Measurements from ENCODE around the gene ROR2. TPM values are rescaled to one million over a fixed set of nuclear protein-coding genes. Genes with fewer than 3 reads are reported as not detected.

Gene ROR2
- total RNA-seq, 4 donors from 2014 or later, result 37.4 to 71.8 (median 59.4) TPM

DNA sequence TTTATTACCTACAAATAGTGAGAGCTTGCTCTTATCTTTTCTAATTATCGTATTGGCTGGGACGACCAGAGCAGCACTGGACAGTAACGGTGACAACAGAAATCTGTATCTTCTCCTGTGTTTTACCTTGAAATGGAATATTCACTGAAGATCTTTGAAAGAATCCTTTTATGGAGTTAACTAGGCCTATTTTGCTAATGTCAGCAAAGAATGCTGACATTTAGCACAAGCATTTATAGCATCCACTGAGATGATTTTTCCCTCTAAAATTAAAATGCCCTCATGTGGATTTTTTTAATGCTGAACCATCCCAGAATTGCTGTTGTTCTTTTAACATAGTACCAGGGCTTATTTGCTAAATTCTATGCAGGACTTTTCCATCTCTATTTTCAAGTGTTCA lies 59.4 kb downstream of the ROR2 start:
- intact Hi-C loops (cut with DNase I), result no loop called here
- TF ChIP-seq, protein P1, sequence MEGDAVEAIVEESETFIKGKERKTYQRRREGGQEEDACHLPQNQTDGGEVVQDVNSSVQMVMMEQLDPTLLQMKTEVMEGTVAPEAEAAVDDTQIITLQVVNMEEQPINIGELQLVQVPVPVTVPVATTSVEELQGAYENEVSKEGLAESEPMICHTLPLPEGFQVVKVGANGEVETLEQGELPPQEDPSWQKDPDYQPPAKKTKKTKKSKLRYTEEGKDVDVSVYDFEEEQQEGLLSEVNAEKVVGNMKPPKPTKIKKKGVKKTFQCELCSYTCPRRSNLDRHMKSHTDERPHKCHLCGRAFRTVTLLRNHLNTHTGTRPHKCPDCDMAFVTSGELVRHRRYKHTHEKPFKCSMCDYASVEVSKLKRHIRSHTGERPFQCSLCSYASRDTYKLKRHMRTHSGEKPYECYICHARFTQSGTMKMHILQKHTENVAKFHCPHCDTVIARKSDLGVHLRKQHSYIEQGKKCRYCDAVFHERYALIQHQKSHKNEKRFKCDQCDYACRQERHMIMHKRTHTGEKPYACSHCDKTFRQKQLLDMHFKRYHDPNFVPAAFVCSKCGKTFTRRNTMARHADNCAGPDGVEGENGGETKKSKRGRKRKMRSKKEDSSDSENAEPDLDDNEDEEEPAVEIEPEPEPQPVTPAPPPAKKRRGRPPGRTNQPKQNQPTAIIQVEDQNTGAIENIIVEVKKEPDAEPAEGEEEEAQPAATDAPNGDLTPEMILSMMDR (IDR thresholded peaks at IDR 0.05), result no peak
- TF ChIP-seq POLR2AphosphoS5 (IDR thresholded peaks at IDR 0.05) (no peak), POLR2A (IDR thresholded peaks at IDR 0.05; ENCODE audit: low read depth) (no peak), EP300 (IDR thresholded peaks at IDR 0.05) (no peak)
- no peak for DNase-seq (ENCODE audit: extremely low spot score)
- Histone ChIP-seq H3K27ac (replicated peaks in 1 of 4) (peak overlapping the region; percentile 40 to 61 (median 47)), H3K36me3 (no peaks in the 10 kb centered on the region), H3K27me3 (no peaks in the 10 kb centered on the region), H3K4me3 (no peak overlapping the region), H3K4me1 (peaks cover 0 to 87% (median 81%) of the 10 kb centered on the region in 4 donors), H3K9me3 (no peaks in the 10 kb centered on the region)
- WGBS, result 72% methylated on average over 3 of the region's 3 CpGs

GRCh38 chr9:91889161-91889911 lies 60.7 kb downstream of the ROR2 start:
- WGBS, result 92% methylated on average over 16 of the region's 16 CpGs
- TF ChIP-seq EP300 (IDR thresholded peaks at IDR 0.05), result no peak
- TF ChIP-seq POLR2A (IDR thresholded peaks at IDR 0.05; ENCODE audit: low read depth), result no peak
- no peak for TF ChIP-seq POLR2AphosphoS5 (IDR thresholded peaks at IDR 0.05)
- TF ChIP-seq, protein P1 (IDR thresholded peaks at IDR 0.05), result no peak
- Histone ChIP-seq H3K27ac (replicated peaks in 1 of 4) (peak overlapping the region; percentile 40 to 61 (median 47)), H3K9me3 (no peaks in the 10 kb centered on the region), H3K36me3 (no peaks in the 10 kb centered on the region), H3K4me3 (no peak overlapping the region), H3K4me1 (peaks cover 0 to 84% (median 77%) of the 10 kb centered on the region in 4 donors), H3K27me3 (no peaks in the 10 kb centered on the region)
- intact Hi-C loops (cut with DNase I), result no loop called here
- DNase-seq (ENCODE audit: extremely low spot score), result no peak

GRCh38 chr9:91886414-91887076 lies 63.5 kb downstream of the ROR2 start:
- TF ChIP-seq POLR2A (IDR thresholded peaks at IDR 0.05; ENCODE audit: low read depth), result no peak
- H3K27ac ChIP-seq (replicated peaks in 1 of 4), result no peak overlapping the region
- H3K36me3 ChIP-seq, result no peaks in the 10 kb centered on the region
- H3K27me3 ChIP-seq, result no peaks in the 10 kb centered on the region
- 69% methylated on average over 30 of the region's 32 CpGs for WGBS
- no peaks in the 10 kb centered on the region for H3K9me3 ChIP-seq
- no peak for DNase-seq (ENCODE audit: extremely low spot score)
- intact Hi-C loops (cut with DNase I), result no loop called here
- H3K4me1 ChIP-seq, result peaks cover 0 to 63% (median 49%) of the 10 kb centered on the region in 4 donors
- no peak overlapping the region for H3K4me3 ChIP-seq

DNA sequence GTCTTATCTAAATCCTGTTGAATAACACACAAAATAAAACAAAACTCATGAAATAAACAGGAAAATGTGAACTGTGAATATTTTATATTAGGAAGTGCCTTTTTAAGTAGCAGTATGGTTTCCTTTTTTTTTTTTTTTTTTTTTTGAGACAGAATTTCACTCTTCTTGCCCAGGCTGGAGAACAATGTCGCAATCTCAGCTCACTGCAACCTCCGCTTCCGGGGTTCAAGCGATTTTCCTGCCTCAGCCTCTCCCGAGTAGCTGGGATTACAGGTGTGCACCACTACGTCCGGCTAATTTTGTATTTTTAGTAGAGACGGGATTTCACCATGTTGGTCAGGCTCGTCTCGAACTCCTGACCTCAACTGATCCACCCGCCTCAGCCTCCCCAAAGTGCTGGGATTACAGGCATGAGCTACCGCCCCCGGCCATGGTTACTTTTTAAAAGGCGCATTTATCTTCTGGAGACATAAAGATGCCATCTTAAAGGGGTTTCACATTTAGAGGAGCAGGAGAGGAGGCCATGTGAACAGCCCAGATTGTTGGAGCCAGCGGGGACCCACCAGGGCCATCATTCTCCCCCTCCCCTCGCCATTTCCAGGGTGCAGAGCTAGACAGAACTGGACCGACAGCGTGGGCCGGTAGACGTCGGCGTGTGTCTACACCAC lies 64.1 kb downstream of the ROR2 start:
- peaks cover 0 to 57% (median 43%) of the 10 kb centered on the region in 4 donors for H3K4me1 ChIP-seq
- no peak for DNase-seq (ENCODE audit: extremely low spot score)
- H3K9me3 ChIP-seq, result no peaks in the 10 kb centered on the region
- TF ChIP-seq EP300 (IDR thresholded peaks at IDR 0.05), result no peak
- TF ChIP-seq, protein P1 (IDR thresholded peaks at IDR 0.05), result no peak
- TF ChIP-seq POLR2A (IDR thresholded peaks at IDR 0.05; ENCODE audit: low read depth), result no peak
- TF ChIP-seq POLR2AphosphoS5 (IDR thresholded peaks at IDR 0.05), result no peak
- no peak overlapping the region for H3K4me3 ChIP-seq
- no peak overlapping the region for H3K27ac ChIP-seq (replicated peaks in 1 of 4)
- WGBS, result 87% methylated on average over 19 of the region's 22 CpGs
- no peaks in the 10 kb centered on the region for H3K36me3 ChIP-seq
- no peaks in the 10 kb centered on the region for H3K27me3 ChIP-seq
- intact Hi-C loops (cut with DNase I), result no loop called here
